Upper lobe of left lung (tissue), 4 donors: ENCODE results near the gene SLCO4C1.

Source experiments
- CTCF ChIP-seq, 6 experiments: fragments of 450-650 bp in 4 of 6; fragments of 200-600 bp in 2 of 6; sonication (generic) in 2 of 6; IDR thresholded peaks; one replicate each; pipeline ENCODE4 v1.5.1; 2016 to 2019; ENCODE audit warnings: antibody characterized with exemption in 6 of 6
- POLR2AphosphoS5 ChIP-seq, 2 donors: sonication (generic); formaldehyde crosslinking; IDR thresholded peaks; one replicate each; pipeline ENCODE4 v1.5.1; 2017; ENCODE audit warnings: antibody characterized with exemption in 2 of 2

- TF ChIP-seq CTCF (IDR thresholded peaks at IDR 0.05) (no peak), POLR2AphosphoS5 (IDR thresholded peaks at IDR 0.05) (no peak)
Observed at GRCh38 chr5:102277144-102277543, 18.9 kb downstream of the SLCO4C1 start.
